Activated gamma-delta T cell treated with anti-CD3 and anti-CD28 coated beads, Interleukin-2, amount 50 U/mL, for 16 hours (primary cell): ENCODE results near the gene LCN6.
"Not testable (repeated sequence)": the region's sequence is repeated elsewhere in the genome, so short reads cannot be mapped to it uniquely, and the experiment has no call there.

Source experiments
- DNase-seq: peaks from one replicate; pipeline ENCODE4 v3.0.0-alpha.2; 2020; ENCODE audit warnings: low read depth

LCN6 gene

GRCh38 chr9:136784249-136784996 lies 36.1 kb upstream of the LCN6 start:
- no peak for DNase-seq

GRCh38 chr9:136782452-136782851 lies 34.1 kb upstream of the LCN6 start:
- DNase-seq: no peak

- DNase-seq: no peak
Observed at GRCh38 chr9:136779808-136780207, 31.5 kb upstream of the LCN6 start.

- no peak for DNase-seq
Observed at GRCh38 chr9:136777359-136777758, 29.0 kb upstream of the LCN6 start.

- no peak for DNase-seq
Observed at GRCh38 chr9:136776947-136777346, 28.6 kb upstream of the LCN6 start.

GRCh38 chr9:136775191-136775590 lies 26.9 kb upstream of the LCN6 start:
- DNase-seq: no peak

GRCh38 chr9:136774416-136775045 lies 26.2 kb upstream of the LCN6 start:
- no peak for DNase-seq

- no peak for DNase-seq
Observed at GRCh38 chr9:136773386-136774044, 25.2 kb upstream of the LCN6 start.

- no peak for DNase-seq
Observed at GRCh38 chr9:136771907-136772415, 23.6 kb upstream of the LCN6 start.

GRCh38 chr9:136769710-136770191 lies 21.4 kb upstream of the LCN6 start:
- peak; percentile 27 for DNase-seq

- not testable (repeated sequence) for DNase-seq
Observed at GRCh38 chr9:136766410-136767120, 18.2 kb upstream of the LCN6 start.

- DNase-seq: not testable (repeated sequence)
Observed at GRCh38 chr9:136765745-136766409, 17.6 kb upstream of the LCN6 start.

- DNase-seq: no peak
Observed at GRCh38 chr9:136765041-136765440, 16.7 kb upstream of the LCN6 start.

GRCh38 chr9:136764301-136764891 lies 16.1 kb upstream of the LCN6 start, which contains the start of gene LCN15:
LCN15 (minus strand) TSS chr9:136764518; CDS start chr9:136764488, 30 bp downstream.
- no peak for DNase-seq

- DNase-seq: no peak
Observed at GRCh38 chr9:136763649-136764035, 15.3 kb upstream of the LCN6 start.

GRCh38 chr9:136762915-136763648 lies 14.8 kb upstream of the LCN6 start:
- no peak for DNase-seq

- DNase-seq: no peak
Observed at GRCh38 chr9:136762221-136762691, 13.9 kb upstream of the LCN6 start.

GRCh38 chr9:136761545-136761981 lies 13.2 kb upstream of the LCN6 start:
- DNase-seq: no peak

- not testable (repeated sequence) for DNase-seq
Observed at GRCh38 chr9:136760834-136761544, 12.7 kb upstream of the LCN6 start.
